ENCODE measurements around the gene PLCG1.

Gene PLCG1

GRCh38 chr20:41135187-41135887, 2.0 kb upstream of the PLCG1 start:
- peaks cover 41% of the 10 kb centered on the region for H3K4me1 Mint-ChIP-seq
- no peaks in the 10 kb centered on the region for H3K9me3 Mint-ChIP-seq
- peak overlapping the region; percentile 98 to 100 (median 99) for H3K27ac Mint-ChIP-seq
- H3K4me3 Mint-ChIP-seq, result peak overlapping the region; percentile 91 to 96 (median 94)
- TF ChIP-seq CTCF (IDR thresholded peaks at IDR 0.05; ENCODE audit: unreplicated experiment in 3 of 3), result peak; percentile 30 to 55 (median 47)
- no peaks in the 10 kb centered on the region for H3K27me3 Mint-ChIP-seq (ENCODE audit: low read depth)
- H3K36me3 Mint-ChIP-seq (ENCODE audit: low read depth), result peaks cover 24% of the 10 kb centered on the region

GRCh38 chr20:41135888-41136679, 1.3 kb upstream of the PLCG1 start:
- no peaks in the 10 kb centered on the region for H3K9me3 Mint-ChIP-seq
- H3K36me3 Mint-ChIP-seq (ENCODE audit: low read depth), result peaks cover 27% of the 10 kb centered on the region
- no peaks in the 10 kb centered on the region for H3K27me3 Mint-ChIP-seq (ENCODE audit: low read depth)
- TF ChIP-seq CTCF (IDR thresholded peaks at IDR 0.05; ENCODE audit: unreplicated experiment in 3 of 3), result no peak
- peak overlapping the region; percentile 98 to 100 (median 99) for H3K27ac Mint-ChIP-seq
- peaks cover 48% of the 10 kb centered on the region for H3K4me1 Mint-ChIP-seq
- peak overlapping the region; percentile 91 to 96 (median 94) for H3K4me3 Mint-ChIP-seq

- TF ChIP-seq CTCF (IDR thresholded peaks at IDR 0.05; ENCODE audit: unreplicated experiment in 3 of 3), result no peak
- Mint-ChIP-seq H3K4me3 (peak overlapping the region; percentile 85 to 96 (median 89)), H3K4me1 (peaks cover 66% of the 10 kb centered on the region), H3K27ac (peak overlapping the region; percentile 95 to 97 (median 95)), H3K27me3 (ENCODE audit: low read depth) (no peaks in the 10 kb centered on the region), H3K9me3 (no peaks in the 10 kb centered on the region), H3K36me3 (ENCODE audit: low read depth) (peaks cover 21% of the 10 kb centered on the region)
Observed at GRCh38 chr20:41137614-41138474, 501 bp downstream of the PLCG1 start.

GRCh38 chr20:41138475-41139226, 1.3 kb downstream of the PLCG1 start:
- Mint-ChIP-seq H3K27ac (peak overlapping the region; percentile 95 to 97 (median 95)), H3K27me3 (ENCODE audit: low read depth) (no peaks in the 10 kb centered on the region), H3K4me1 (peaks cover 68% of the 10 kb centered on the region), H3K9me3 (no peaks in the 10 kb centered on the region), H3K4me3 (peak overlapping the region; percentile 85 to 96 (median 89)), H3K36me3 (ENCODE audit: low read depth) (peaks cover 25% of the 10 kb centered on the region)
- TF ChIP-seq CTCF (IDR thresholded peaks at IDR 0.05; ENCODE audit: unreplicated experiment in 3 of 3), result no peak

Measured in nephron (organoid).